Measurements from ENCODE around the gene HOXC4.

DNA sequence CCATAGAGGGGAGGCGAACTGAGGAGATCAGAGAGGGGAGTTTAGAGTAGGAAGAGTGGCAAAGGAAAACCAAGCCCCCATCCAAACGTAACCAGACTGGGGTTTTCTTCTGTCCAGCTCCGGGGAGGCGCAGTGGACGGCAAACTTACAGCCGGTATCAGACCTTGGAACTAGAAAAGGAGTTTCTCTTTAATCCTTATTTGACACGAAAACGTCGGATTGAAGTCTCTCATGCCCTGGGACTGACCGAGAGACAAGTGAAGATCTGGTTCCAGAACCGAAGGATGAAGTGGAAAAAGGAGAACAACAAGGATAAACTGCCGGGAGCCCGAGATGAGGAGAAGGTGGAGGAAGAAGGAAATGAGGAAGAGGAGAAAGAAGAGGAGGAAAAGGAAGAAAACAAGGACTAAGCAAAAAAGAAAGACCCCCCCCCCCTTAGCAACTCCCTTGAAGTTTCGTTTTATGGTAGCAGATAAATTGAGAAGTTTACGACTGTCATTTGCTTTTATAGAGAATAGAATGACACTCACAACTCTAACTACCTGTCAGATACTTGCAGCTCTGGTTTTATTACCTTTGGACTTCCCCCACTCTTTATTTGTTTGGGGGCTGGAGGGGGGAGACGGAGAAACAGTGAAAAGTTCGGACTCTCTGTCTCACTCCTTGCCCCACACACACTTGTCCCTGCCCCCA is 42.5 kb upstream of the HOXC4 start:
- TF ChIP-seq EZH2 (IDR thresholded peaks at IDR 0.05; ENCODE audit: insufficient read depth, poor library complexity, severe bottlenecking) (no peak), EZH2phosphoT487 (IDR thresholded peaks at IDR 0.05; ENCODE audit: insufficient read depth, low read depth) (no peak)

All from GM23248 (cell line).